ENCODE results near the gene MPDU1.

GRCh38 chr17:7573324-7574080 lies 10.2 kb upstream of the MPDU1 start:
- peak in 1 of 2 donors; percentile 11 for TF ChIP-seq POLR2A (IDR thresholded peaks at IDR 0.05)
- no peak for TF ChIP-seq CTCF (IDR thresholded peaks at IDR 0.05)

All from adrenal gland (tissue), 5 donors.